Measurements from ENCODE around the gene SLC46A2.
A peak's percentile ranks its signal among the peaks of the same experiment; 100 is the strongest.

SLC46A2 gene

DNA sequence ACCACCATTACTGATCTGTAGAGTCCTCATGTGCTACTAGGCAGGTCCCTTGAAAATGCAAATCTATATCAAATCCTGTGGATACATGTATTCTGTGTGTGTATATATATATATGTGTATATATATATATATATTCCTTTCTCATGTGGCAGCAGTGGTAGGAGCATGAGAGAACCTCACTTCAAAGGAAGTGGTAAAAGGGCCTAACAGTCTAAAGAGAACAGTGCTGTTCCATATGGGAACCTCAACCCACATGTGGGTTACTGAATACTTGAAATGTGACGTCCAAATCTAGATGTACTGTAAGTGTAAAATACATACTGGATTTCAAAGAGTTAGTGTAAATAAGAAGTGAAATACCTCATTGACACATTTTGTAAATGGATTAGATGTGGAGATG is 5.4 kb downstream of the SLC46A2 start:
- no peak for DNase-seq

DNA sequence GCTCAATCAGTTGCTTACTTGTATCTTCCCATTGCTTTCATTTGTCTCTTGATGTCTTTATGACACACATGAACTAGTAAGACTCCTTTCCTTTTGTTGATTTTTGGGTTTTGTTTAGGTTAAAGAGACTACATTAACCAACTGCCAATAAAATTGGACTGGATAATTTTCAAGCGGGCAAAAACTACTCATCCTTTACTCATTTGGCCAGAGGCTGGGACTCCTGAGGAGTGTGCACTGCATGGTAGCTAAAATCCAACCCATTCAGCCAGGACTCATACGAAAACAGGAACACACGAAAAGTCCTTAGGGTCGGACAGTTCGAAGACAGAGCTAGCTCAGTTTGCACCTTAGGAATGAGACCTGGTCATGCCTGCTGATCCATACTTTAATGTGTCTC is 6.0 kb downstream of the SLC46A2 start:
- DNase-seq, result no peak

DNA sequence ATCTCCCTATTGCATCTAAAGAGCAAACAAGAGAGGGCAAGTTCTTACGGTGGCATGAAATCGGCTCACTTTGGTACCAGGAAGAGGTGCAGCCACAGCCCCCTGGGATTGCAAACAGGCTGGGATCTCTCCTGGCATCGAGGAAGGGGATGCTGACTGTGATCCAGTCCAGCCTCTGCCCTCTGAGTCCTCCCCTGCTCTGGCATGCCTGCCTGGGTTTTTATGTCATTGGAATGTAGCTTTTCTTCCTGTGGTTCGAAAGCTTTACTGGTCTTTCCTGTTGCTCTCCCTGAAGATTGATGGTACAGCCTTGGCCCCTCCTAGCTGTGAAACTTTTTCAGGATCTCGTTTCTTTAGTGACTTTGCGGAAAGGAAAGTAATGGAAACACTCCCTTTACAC is 6.6 kb downstream of the SLC46A2 start:
- no peak for DNase-seq

DNA sequence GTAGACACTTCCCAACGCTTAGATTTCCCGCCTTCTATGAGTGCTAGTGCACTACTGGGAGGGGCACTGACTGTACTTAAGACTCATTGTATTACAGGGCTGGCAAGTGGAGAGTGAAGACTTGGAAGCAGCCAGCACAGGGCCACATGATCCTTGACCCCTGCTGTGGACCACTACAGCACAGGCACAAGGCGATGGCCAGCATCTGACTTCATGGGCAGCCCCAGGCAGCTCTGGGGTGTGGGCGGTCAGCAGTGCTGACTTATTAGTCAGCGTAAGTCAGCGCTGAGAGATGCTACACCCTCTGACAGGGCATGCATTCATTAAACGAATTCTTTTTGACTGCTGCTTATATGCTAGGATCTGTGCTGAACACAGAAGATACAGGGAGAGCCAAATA is 9.3 kb downstream of the SLC46A2 start:
- no peak for DNase-seq

DNA sequence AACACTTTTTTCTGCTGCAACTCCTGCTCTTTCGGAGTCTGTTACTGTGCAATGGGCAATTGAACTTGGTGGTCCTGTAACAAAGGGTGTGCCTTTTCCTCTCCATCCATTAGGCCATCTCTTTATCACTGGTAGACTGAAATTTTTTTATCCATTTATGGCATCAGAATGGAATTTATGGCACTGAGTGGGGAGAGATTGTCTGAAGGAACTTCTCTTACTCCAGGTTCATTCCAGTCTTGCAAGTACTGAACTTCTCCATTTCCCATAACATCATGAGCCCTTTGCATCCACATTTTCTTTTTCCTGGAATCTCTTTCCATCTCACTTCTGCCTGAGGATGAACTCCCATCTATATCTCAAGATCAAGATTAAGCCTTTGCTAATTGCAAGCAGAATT is 10.0 kb downstream of the SLC46A2 start:
- no peak for DNase-seq

DNA sequence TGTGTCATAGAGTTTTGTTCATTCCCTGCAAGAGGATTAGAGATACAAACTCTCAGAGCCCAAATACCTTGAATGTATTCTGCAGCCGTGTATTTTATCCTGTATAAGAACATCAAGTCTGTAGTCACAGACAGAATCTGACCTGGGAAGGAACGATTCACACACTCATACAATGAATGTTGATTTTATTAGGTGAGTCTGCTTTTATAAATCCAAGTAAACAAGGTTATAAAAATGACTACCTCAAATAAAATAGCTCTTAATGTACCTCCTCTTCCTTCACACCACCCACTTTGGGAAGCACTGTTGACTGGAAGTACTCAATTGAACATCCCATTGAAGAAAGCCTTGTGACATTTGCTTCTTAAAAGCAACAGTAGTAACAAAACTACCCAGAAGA is 11.9 kb downstream of the SLC46A2 start:
- DNase-seq, result no peak

DNA sequence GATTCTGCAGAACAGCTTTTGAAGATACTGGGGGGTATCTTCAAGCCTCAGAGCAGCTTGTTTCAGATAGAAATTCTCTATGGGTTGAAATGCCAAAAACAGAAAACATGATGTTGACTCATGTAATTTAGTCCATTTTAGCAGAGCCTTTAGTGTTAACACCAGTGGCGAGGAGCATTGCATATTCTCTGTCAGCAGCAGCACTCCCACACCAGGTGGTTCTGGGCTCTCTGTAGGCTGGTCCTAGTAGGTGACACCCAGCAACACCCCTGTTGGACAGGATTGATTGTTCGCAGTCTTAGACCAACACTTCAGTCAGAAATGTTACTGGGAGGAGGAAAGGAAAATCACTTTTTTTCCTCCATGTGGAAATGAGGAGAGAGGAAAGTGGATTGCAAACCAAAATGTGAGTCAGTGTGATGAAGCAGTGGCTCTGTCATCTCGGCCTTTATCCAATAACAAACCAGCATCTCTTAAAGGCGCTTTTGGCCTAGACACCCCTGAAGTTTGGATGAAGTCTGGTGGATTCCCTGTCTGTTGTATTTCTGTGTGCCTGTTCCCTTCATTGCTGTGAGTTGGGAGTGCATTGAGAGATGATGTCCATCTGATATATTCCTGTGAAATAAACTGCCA is 16.8 kb downstream of the SLC46A2 start:
- DNase-seq, result no peak

DNA sequence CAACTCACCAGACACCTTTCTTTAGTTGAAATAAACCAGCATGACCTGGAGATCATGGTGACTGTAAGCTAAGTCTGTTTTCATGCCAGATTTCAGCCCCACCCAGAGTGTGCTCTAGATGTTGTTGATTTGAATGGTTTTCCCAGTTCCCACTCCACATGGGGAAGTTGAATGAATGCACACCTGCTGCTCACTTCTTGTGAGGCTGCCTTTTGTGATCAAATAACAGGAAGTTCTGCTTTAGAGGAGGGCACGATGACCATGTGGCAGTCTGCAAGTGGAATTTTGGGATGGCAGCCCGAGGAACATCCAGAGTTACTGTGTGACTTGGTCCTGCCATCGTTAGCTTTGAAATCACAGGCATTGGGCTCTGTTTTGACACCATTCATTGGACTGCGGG is 18.7 kb downstream of the SLC46A2 start:
- peak; percentile 69 for DNase-seq

DNA sequence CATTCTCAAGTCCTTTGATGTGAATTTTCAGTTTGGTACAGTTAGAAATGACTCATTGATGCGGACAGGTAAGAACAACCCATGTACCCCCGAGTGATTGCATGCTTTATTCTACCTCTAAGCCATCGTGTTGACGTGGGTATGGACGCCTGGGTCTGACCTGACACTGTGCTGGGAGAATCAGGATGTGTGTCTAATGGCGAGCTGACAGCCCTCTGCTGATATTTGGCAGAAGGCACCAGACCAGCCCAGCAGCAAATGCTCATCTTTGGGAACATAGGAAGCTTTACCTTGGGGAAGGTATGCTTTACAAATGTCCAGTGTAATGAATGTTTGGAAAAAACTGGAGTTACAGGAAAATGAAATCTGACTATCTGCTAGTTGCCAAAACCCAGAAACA is 20.1 kb downstream of the SLC46A2 start:
- no peak for DNase-seq

DNA sequence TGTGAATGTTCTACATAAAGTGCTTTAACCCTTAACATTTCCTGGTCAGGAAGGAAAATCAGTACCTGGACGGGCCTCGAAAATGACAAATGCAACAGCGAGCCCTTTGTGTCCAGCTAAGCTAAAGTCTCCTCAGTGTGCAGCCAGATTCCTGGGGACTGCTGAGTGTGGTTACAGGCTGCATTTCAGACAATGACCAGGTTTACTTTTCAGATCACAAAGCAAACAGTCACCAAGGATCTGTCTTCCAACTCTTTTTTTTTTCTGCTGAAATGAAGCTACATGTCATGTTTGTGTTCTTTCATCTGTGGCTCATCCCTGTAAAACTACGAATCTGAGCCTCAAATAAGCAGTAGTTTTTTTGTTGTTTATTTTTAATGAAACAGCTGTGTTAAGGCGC is 20.8 kb downstream of the SLC46A2 start:
- DNase-seq, result no peak

DNA sequence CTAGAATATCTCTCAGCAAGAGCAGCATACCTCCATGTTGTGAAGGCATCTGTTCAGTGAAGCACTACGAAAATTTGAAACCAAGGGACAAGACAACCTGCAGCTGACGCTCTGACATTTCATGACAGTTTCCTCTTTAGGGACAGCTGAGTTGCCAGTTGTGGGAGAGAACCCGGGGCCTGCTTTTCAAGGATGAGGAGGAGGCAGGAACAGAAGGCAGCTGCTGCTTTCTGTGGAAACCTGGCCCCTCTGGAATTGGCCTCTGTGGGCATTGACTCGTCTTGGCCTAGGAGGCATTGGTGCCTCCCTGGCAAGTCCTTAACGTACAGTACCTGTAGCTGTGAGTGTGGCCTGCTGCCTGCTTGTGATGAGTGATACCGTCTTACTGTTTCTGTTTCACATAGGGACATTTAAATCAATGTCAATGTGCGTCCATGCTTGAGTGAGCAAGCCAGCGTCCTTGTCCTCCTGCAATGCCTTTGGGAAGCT is 21.6 kb downstream of the SLC46A2 start:
- DNase-seq, result no peak

DNA sequence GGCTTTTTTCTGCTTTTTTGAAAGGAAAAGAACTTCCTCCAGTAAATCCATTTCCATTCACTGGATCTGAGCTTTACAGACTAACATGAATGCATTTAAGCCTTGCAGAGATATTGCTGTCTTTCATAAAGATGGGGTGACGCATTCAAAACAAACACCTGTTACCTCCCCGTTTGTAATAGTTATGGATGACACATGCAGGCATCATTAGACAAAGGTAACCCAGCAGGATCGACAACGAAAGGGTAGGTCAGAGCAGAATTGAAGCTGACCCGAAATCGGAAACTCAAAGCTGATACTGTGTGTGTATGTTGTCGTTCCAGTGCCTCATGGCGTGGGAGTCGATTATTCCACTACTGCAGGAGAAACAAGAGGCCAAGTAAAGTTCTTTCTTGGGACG is 22.2 kb downstream of the SLC46A2 start:
- no peak for DNase-seq

DNA sequence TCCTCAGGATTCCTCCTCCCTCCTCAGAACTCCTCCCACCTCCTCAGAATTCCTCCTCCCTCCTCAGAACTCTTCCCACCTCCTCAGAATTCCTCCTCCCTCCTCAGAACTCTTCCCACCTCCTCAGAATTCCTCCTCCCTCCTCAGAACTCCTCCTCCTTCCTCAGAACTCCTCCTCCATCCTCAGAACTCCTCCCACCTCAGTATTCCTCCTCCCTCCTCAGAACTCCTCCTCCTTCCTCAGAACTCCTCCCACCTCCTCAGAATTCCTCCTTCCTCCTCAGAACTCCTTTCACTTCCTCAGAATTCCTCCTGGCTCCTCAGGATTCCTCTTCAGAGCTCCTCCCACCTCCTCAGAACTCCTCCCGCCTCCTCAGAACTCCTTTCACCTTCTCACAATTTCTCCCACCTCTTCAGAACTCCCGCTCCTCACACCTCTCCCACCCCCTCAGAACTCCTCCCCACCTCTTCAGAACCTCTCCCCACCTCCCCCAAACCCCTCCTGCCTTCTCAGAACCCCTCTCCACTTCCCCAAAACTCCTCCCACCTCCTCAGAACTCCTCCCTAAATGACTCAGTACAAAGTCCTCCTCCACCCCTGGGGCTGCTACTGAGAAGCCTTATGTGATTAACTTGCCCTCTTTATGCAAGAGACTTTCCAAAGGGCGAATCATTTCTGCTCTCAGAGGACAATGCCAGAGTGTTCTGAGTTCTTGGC is 23.2 kb downstream of the SLC46A2 start:
- DNase-seq, result no peak

DNA sequence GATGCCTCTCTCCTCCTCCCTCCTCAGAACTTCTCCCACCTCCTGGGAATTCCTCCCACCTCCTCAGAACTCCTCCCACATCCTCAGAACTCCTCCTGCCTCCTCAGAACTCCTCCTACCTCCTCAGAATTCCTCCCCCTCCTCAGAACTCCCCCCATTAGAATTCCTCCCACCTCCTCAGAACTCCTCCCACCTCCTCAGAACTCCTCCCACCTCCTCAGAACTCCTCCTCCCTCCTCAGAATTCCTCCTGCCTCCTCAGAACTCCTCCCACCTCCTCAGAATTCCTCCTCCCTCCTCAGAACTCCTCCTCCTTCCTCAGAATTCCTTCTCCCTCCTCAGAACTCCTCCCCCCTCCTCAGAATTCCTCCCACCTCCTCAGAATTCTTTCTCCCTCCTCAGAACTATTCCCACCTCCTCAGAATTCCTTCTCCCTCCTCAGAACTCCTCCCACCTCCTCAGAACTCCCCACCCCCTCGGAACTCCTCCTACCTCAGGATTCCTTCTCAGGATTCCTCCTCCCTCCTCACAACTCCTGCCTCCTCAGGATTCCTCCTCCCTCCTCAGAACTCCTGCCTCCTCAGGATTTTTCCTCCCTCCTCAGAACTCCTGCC is 23.9 kb downstream of the SLC46A2 start:
- DNase-seq, result no peak

DNA sequence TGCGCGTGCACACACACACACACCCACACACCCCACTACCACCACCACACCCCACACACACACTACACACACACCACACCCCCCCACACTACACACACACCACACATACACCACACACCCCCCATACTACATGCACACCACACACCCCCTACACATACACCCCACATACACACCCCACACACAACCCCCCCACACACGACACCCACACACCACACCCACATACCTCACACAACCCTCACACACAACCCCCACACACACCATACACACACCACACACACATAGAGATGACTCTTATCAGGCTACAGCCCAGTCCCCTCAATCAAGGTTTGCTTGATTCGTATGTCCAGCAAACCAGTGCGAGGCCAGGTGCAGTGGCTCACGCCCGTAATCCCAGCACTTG is 25.7 kb downstream of the SLC46A2 start:
- no peak for DNase-seq

DNA sequence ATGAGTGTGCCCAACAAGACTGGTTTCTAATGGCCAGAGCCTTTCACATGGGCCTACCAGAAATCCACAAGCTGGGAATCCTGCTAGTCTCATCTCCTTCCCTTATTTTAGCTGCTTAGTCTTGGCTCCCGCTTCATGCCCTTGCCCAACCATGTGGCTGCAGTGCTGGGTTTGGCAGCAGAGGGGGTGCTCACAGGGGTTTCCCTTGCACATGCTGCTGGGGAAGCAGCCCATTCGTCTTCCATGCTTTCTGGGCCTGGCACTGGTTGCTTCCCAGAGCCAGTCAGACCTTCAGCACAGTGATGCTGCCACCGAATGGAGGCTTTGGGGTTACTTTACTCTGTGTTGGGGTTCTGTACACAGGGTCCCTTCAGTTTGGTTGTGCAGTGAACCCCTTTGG is 26.3 kb downstream of the SLC46A2 start:
- no peak for DNase-seq

DNA sequence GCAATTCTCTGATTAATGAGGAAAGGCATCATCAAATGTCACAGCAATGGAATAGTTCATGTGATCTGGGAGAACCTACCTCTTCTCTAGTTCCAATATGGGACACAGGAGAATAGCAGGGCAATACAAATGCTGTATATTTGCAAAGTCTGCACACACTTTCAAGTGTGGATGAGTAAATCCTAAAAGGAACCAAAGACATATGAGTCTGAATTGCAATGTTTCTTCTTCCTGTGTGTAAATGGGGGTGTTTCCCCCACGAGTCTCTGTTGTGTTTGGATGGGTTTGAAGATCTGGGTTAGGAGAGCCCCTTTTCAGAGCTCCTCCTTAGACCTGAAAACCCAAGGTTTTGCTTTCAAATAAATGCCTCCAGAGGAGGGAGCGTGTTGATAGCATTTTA is 26.9 kb downstream of the SLC46A2 start:
- no peak for DNase-seq

DNA sequence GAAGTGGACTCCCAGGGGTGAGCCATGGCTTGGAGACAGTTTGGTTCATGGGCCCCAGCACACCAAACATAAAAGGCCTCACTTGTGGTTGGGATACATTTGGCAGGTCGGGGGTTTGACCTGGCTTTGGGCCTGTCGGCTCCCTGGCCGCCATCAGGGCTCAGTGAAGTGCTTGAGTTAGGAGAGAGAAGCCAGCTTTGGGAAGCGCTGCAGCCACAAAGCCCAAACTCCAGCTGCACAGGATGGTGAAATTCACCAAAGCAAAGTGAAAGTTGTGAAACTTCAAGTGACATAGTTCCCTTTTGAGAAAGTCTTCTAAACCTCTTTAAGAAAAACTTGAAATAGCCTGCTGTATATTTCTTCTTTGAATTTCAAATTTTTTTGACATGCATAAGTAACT is 27.5 kb downstream of the SLC46A2 start:
- no peak for DNase-seq

DNA sequence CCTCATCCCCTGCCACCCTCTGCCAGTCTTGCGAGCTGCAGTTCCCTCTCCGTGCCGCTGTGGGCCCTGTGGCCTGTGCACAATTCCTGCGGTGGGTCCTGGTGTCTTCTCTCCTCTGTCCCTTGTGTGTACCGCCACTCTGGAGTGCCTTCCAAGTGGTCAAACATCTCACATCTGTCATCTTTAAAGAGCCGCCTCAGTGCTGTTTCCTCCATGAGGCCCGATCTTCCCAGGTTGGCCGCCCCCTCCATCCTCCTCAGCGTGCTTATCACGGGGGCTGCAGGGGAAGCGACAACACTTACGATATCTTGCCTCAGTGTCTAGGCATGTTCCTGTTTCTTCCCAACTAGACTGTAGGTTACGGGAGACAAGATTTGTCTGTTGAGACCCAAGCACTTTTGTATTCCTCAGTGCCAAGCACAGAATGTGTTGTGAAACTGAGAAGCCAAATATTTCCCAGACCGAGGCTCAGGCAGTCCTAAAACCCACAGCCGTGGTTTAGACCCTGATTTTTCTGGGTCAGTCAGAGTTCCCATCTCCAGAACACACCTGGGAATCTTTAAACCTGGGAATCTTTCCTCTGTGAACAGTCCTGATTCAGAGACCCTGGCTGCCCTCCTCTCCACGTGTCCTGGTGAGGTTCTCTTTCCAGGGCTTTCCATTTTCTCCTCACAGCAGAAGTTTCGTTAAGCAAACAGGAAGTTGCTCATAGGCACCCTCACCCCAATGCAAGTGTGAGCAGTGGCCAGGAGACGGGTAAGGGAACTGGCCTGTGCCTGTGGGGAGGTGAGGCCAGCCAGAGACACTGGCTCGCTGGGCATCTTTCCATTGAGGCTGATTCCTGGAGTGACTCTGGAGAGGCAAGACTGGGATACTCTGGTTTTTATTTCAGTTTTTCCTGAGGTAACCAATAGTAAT is 28.8 kb downstream of the SLC46A2 start:
- DNase-seq, result no peak

DNA sequence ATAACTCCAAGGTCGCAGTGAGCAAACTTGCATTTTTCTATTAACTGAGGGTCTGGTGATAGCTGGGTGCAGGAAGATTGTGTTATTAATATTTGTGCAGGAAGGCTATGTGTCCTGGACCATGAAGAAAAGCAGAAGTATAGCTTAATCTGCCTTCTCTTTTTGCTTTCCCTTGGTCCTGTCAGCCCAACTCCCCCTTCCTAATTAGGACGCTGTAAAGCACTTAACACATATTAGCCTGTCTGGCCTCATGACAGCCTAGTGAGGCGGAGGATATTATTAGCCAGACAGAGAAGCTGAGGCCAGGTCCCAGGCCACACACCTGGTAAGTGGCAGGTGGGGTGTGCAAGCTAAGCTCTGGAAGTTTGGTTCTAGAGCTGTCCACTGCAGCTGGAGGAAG is 29.5 kb downstream of the SLC46A2 start:
- no peak for DNase-seq

DNA sequence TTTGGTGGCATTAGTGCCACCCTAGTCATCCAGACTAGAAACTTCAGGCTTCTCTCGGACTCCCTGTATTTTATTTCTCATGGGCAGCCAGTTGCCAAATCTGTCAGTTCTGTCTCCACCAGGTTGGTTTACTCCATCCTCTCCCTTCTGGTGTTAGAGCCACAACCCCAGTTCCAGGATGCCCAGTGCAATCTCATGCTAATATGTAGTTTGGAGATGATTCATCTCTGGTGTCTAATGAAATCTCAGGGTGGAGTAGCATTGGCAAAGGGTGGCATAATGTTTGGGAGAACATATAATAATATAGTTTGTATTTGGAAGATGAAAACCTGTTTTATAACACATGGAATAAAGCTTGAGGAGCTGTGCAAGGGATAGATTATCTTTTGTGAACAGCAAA is 30.2 kb downstream of the SLC46A2 start:
- no peak for DNase-seq

DNA sequence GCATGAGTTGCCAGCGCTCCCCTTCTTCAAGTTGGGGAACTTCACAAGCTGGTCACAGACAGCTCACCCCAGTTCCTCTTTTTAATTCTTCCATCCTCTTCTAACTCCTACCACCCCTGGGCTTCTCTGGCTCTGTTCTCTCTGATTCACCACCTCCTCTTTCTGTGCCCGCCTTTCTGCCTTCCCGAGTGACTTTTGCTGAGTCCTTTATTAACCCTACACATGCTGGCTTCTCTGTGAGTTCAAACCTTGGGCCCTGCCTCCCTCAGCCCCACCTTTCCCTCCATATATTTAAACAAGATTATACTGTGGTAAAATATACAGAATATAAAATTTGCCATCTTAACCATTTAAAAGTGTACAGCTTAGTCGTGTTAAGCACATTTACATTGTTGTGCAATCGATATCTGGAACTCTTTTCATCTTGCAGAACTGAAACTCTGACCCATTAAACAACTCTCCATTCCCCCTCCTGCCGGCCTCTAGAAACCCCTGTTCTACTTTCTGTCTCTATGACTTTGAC is 32.0 kb downstream of the SLC46A2 start:
- DNase-seq, result no peak

DNA sequence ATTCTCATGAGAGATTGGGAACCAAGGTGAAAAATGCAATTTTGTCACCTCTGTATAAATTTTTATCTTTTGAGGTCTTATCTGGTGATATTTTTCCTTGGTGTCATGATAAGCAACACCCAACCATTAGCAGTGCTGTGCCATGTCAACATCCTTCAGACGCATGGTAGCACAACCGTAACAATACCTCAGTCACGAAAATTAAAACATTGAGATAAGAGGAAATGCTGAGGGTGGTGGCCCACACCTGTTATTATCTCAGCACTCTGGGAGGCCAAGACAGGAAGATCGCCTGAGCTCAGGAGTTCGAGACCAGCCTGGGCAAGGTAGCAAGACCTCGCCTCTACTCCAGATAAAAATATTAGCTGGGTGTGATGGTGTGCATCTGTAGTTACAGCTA is 32.7 kb downstream of the SLC46A2 start:
- DNase-seq, result no peak
